A673 (cell line): Measurements from ENCODE around the gene PDLIM1. TPM values are rescaled to one million over a fixed set of nuclear protein-coding genes. Genes with fewer than 3 reads are reported as not detected.

Experiments used
- BruUV-seq: library from RNA; stranded (reverse); fragments of 400-500 nt; replicated peaks from 2 replicates; lab custom pipeline; 2021; lab: Mats Ljungman, UMichigan
- CTCF ChIA-PET: fragments of 300-600 bp; sonication (Branson Sonifier 250); formaldehyde crosslinking; loops from one replicate; lab custom pipeline; 2022; ENCODE audit warnings: antibody characterized with exemption; lab: Charles Lee
- POLR2A ChIA-PET: fragments of 300-600 bp; sonication (Branson Sonifier 250); formaldehyde crosslinking; loops from one replicate; lab custom pipeline; 2022; ENCODE audit warnings: antibody characterized with exemption; ENCODE audit not compliant: low non-redundant PET; lab: Charles Lee
- DNase-seq: peaks from one replicate; pipeline ENCODE4 v3.0.0-alpha.2; 2015; ENCODE audit warnings: low spot score
- H3K27ac ChIP-seq: fragments of 200-600 bp; sonication (generic); 2 replicates; pipeline ENCODE4 v1.5.1; 2016; ENCODE audit warnings: mixed run types, low read depth, mild to moderate bottlenecking, mixed read lengths, antibody characterized with exemption, low read length; ENCODE audit not compliant: poor library complexity, severe bottlenecking
- H3K27me3 ChIP-seq: fragments of 200-600 bp; sonication (generic); replicated peaks from 2 replicates; pipeline ENCODE4 v1.6.1; 2017; ENCODE audit warnings: mixed run types, low read depth, mild to moderate bottlenecking, mixed read lengths, antibody characterized with exemption, low read length; ENCODE audit not compliant: insufficient read depth, poor library complexity
- H3K36me3 ChIP-seq: fragments of 200-600 bp; sonication (generic); 2 replicates; pipeline ENCODE4 v1.6.1; 2016; ENCODE audit warnings: mixed run types, mild to moderate bottlenecking, mixed read lengths, antibody characterized with exemption, low read length; ENCODE audit not compliant: insufficient read depth, poor library complexity, severe bottlenecking
- H3K4me1 ChIP-seq: fragments of 200-600 bp; sonication (generic); 2 replicates; pipeline ENCODE4 v1.6.1; 2017; ENCODE audit warnings: mixed run types, mild to moderate bottlenecking, mixed read lengths, antibody characterized with exemption, low read length; ENCODE audit not compliant: insufficient read depth, poor library complexity, severe bottlenecking
- H3K4me3 ChIP-seq: fragments of 200-600 bp; sonication (generic); 2 replicates; pipeline ENCODE4 v1.5.1; 2016; ENCODE audit warnings: low read depth, mixed run types, mild to moderate bottlenecking, mixed read lengths, low read length; ENCODE audit not compliant: poor library complexity, severe bottlenecking
- H3K9me3 ChIP-seq: fragments of 200-600 bp; sonication (generic); 2 replicates; pipeline ENCODE4 v1.6.1; 2016; ENCODE audit warnings: mixed run types, low read depth, mild to moderate bottlenecking, mixed read lengths, antibody characterized with exemption, low read length; ENCODE audit not compliant: poor library complexity, severe bottlenecking
- EZH2 ChIP-seq: fragments of 200-600 bp; sonication (generic); IDR thresholded peaks from 2 replicates; pipeline ENCODE4 v1.6.1; 2017; ENCODE audit warnings: borderline replicate concordance, low read depth, mild to moderate bottlenecking, mixed read lengths, antibody characterized with exemption, low read length; ENCODE audit not compliant: poor library complexity, severe bottlenecking
- intact Hi-C: fragments of 100-400 bp; cut with micrococcal nuclease; formaldehyde crosslinking; loops from one replicate; pipeline ENCODE4 v1.10.0; 2022; ENCODE audit not compliant: unreplicated experiment
- total RNA-seq: library from RNA; stranded (reverse); gene quantifications from 2 replicates; pipeline ENCODE4 v1.2.3, GENCODE V29; 2021
- TF ChIP-seq, protein P1 (sequence below): fragments of 300-800, 200-600 bp; sonication (generic); conservative IDR thresholded peaks from 2 replicates; pipeline ENCODE4 v1.5.1; 2017; ENCODE audit warnings: low read depth, mild to moderate bottlenecking, antibody characterized with exemption, low read length, moderate library complexity, mixed read lengths

The PDLIM1 gene
- total RNA-seq, 1 experiment from 2014 or later: 0.32 TPM

DNA sequence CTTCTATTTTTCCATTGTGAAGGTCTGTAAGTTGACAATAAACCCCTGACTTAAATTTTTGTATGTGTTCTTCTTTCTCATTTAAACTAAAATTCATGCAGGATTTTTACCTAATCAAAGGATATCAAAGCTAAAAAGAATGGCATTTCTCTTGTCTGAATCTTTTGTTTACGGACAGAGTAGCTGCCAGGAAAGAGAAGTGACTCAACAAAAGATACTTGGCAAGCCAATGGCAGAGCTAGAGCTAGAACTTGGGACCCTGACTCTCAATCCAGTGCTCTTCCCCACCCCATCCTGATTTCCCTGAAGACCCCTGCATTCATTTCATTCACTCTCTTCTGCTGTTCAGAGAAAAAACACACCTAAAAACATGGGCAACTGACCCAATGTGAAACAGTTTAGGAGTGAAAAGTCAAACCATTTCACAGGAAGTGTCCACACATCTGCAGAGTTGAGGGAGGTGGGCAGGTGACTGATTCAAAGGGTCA lies 40.2 kb upstream of the PDLIM1 start:
- no peak for DNase-seq
- ChIA-PET POLR2A (no interaction called here), CTCF (no interaction called here)
- TF ChIP-seq, protein P1, sequence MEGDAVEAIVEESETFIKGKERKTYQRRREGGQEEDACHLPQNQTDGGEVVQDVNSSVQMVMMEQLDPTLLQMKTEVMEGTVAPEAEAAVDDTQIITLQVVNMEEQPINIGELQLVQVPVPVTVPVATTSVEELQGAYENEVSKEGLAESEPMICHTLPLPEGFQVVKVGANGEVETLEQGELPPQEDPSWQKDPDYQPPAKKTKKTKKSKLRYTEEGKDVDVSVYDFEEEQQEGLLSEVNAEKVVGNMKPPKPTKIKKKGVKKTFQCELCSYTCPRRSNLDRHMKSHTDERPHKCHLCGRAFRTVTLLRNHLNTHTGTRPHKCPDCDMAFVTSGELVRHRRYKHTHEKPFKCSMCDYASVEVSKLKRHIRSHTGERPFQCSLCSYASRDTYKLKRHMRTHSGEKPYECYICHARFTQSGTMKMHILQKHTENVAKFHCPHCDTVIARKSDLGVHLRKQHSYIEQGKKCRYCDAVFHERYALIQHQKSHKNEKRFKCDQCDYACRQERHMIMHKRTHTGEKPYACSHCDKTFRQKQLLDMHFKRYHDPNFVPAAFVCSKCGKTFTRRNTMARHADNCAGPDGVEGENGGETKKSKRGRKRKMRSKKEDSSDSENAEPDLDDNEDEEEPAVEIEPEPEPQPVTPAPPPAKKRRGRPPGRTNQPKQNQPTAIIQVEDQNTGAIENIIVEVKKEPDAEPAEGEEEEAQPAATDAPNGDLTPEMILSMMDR: no peak
- no peak for TF ChIP-seq EZH2
- Histone ChIP-seq H3K4me1 (no peaks in the 10 kb centered on the region), H3K27ac (no peak overlapping the region), H3K9me3 (no peaks in the 10 kb centered on the region), H3K4me3 (no peak overlapping the region), H3K36me3 (no peaks in the 10 kb centered on the region), H3K27me3 (peaks cover 6% of the 10 kb centered on the region)
- BruUV-seq: no TSS peak
- intact Hi-C loops: no loop called here

DNA sequence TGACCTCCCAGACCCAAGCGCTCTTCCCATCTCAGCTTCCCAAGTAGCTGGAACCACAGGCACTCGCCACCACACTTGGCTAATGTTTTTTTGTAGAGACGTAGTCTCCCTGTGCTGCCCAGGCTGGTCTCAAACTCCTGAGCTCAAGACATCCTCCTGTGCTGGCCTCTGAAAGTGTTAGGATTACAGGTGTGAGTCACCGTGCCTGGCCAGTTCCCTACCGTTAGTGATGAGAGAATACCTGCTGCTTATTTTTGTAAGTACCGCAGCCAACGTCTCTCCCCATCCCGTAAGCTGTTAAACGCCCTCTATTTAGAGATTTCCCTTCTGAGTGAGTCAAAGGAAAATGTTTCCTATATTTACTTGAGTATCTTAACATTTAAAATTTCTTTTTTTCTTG lies 38.5 kb upstream of the PDLIM1 start:
- Histone ChIP-seq H3K27me3 (peaks cover 7% of the 10 kb centered on the region), H3K4me1 (no peaks in the 10 kb centered on the region), H3K9me3 (no peaks in the 10 kb centered on the region), H3K27ac (no peak overlapping the region), H3K36me3 (no peaks in the 10 kb centered on the region), H3K4me3 (no peak overlapping the region)
- TF ChIP-seq, protein P1: no peak
- no peak for TF ChIP-seq EZH2
- no peak for DNase-seq
- CTCF ChIA-PET: no interaction called here
- POLR2A ChIA-PET: no interaction called here
- intact Hi-C loops: no loop called here
- BruUV-seq: no TSS peak

DNA sequence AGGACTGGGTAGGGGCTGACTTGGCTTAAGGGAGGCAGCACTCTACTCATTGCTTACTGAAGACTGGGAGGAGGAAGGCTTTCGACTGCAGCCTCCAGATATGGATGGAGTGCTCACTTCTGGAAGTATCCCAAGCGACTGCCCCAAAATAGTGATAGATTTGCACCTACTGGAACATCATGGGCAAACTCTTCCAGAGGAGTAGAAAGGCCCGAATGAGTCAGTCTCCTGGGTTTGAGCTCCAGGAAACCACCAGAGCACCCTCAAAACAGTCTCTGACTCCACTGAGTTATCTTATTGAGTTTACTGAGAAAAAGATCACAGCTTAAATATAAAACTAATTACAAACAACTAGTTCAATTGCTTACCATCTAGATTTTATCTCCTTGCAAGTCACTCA lies 37.2 kb upstream of the PDLIM1 start:
- ChIA-PET POLR2A (no interaction called here), CTCF (no interaction called here)
- Histone ChIP-seq H3K27me3 (peaks cover 7% of the 10 kb centered on the region), H3K9me3 (no peaks in the 10 kb centered on the region), H3K27ac (no peak overlapping the region), H3K36me3 (no peaks in the 10 kb centered on the region), H3K4me3 (no peak overlapping the region), H3K4me1 (no peaks in the 10 kb centered on the region)
- intact Hi-C loops: no loop called here
- BruUV-seq: no TSS peak
- TF ChIP-seq, protein P1: no peak
- no peak for TF ChIP-seq EZH2
- DNase-seq: no peak
